RCC 7860 (cell line): ENCODE measurements around the gene LUC7L.
"Not testable (repeated sequence)": the region's sequence is repeated elsewhere in the genome, so short reads cannot be mapped to it uniquely, and the experiment has no call there.

Experiments used
- DNase-seq: peaks from one replicate; pipeline ENCODE4 v3.0.0-alpha.2; 2015; ENCODE audit warnings: low spot score
- FAIRE-seq: peaks from 2 replicates; lab custom pipeline; 2012; peaks lifted over from hg19 to GRCh38; lab: Jason Lieb, UNC

Gene LUC7L

GRCh38 chr16:169014-169413 lies 60.2 kb downstream of the LUC7L start:
- FAIRE-seq (no peak), DNase-seq (no peak)

DNA sequence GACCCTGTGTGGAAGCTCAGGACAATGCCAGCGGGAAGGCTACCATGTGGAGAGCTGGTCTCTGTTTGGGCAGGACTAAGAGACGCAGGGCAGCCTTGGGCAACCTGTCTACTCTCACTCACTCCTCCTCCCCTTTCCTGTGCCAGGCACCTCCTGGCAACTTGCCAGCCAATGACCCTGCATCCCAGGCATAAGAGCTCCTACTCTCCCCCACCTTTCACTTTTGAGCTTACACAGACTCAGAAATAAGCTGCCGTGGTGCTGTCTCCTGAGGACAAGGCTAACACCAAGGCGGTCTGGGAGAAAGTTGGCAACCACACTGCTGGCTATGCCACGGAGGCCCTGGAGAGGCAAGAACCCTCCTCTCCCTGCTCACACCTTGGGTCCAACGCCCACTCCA lies 60.8 kb downstream of the LUC7L start:
- DNase-seq (no peak), FAIRE-seq (no peak)

DNA sequence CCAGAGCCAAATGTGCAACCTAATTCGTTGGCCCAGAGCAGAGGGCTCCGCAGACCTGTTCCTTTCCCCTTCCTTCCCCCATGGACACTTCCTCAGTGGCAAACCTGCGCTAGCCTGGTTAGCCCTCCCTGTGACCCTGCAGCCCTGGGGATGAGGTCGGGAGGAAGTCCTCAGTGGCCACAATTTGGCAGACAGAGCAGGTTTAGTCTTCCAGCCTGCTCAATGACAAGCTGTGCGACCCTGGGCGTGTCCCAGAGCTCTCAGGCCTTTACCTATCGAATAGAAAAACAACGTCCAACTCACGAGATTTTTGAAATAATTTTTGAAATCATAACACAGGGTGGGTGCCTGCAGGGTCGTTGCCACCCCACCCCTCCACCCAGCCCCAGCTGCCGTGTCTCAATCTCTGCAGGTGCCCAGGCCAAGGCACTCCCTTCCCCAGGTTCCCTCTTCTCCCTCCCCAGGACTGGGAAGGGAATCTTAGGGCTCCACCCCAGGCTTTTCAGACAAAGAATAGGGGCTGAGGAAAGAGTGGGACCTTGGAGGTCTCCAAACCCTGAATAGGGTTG lies 62.0 kb downstream of the LUC7L start:
- DNase-seq (no peak), FAIRE-seq (no peak)

DNA sequence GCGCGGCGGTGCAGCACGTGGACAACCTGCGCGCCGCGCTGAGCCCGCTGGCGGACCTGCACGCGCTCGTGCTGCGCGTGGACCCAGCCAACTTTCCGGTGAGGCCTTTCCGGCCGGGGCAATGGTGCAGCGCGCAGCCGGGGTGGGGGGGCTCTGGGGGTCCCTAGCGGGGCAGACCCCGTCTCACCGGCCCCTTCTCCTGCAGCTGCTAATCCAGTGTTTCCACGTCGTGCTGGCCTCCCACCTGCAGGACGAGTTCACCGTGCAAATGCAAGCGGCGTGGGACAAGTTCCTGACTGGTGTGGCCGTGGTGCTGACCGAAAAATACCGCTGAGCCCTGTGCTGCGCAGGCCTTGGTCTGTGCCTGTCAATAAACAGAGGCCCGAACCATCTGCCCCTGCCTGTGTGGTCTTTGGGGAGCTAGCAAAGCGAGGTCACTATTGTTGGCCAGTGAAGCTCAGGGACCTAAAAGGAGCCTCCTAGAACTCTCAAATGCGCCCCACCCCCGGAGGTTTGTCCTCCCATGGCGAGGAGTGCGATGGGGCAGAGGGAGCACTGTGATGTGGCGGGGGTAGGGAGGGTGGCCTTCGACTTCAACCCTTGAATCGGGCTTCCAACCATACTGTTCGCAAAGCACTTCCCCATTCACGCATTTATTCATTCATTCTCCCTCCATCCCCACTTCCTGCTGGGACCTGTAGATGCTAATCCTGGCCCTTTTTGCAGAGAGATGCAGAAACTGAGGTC lies 62.7 kb downstream of the LUC7L start:
- DNase-seq (no peak), FAIRE-seq (no peak)

GRCh38 chr16:165539-166374 lies 63.5 kb downstream of the LUC7L start, which contains the start of gene HBM:
HBM (plus strand) TSS chr16:165978; CDS start chr16:165998, 20 bp downstream.
- no peak for FAIRE-seq

GRCh38 chr16:164827-165538 lies 64.3 kb downstream of the LUC7L start:
- FAIRE-seq (no peak), DNase-seq (no peak)

More at GRCh38 chr16:165539-166374, 63.5 kb downstream of the LUC7L start, which contains the start of gene HBM:
- no peak for DNase-seq

DNA sequence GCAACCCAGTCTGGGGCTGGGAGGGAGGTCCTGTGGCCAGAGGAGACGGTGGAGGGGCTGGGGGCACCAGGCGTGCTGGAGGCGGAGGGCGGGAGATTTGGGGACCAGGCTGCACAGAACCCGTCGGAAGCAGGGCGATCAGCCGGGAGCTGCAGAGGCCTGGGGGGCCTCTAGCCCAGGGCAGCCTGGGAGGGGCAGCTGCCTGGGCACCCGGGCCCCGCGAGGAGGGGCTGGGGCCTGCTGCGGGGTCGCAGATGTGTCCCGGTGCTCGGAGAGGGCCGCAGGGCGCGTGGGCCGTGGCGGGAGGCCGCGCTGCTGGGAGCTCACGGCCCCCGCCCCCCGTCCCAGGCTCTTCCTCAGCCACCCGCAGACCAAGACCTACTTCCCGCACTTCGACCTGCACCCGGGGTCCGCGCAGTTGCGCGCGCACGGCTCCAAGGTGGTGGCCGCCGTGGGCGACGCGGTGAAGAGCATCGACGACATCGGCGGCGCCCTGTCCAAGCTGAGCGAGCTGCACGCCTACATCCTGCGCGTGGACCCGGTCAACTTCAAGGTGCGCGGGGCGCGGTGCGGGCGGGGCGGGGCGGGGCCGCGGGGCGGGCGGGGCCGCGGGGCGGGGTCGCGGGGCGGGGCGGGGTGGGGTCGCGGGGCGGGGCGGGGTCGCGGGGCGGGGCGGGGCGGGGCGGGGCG lies 65.0 kb downstream of the LUC7L start:
- FAIRE-seq, DNase-seq: not testable (repeated sequence)

DNA sequence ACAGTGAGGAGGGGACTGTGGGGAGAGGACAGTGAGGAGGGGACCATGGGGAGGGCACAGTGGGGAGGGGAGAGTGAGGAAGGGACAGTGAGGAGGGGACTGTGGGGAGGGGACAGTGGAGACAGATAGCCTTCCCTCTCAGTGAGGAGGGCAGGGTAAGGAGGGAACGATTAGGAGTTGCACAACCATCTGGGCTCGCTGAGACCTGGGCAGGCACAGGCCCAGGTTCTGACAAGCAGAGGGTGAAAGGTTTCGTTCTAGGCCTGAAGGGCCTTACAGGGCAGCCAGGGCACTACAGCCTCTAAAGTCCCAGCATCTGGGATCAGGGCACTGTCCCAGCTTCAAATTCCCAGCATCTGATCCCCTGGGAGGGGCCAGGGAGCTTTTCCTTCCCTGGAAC lies 65.6 kb downstream of the LUC7L start:
- not testable (repeated sequence) for FAIRE-seq, DNase-seq

DNA sequence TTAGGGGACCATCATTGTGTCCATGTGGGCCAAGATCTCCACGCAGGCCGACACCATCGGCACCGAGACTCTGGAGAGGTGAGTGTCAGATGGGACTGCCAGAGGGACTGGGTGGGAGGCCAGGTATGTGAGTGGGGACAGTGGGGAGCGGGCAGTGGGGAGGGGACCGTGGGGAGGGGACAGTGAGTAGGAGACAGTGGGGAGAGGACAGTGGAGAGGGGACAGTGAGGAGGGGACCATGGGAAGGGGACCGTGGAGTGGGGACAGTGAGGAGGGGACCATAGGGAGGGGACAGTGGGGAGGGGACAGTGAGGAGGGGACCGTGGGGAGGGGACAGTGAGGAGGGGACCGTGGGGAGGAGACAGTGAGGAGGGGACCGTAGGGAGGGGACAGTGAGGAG lies 66.1 kb downstream of the LUC7L start:
- not testable (repeated sequence) for FAIRE-seq, DNase-seq

DNA sequence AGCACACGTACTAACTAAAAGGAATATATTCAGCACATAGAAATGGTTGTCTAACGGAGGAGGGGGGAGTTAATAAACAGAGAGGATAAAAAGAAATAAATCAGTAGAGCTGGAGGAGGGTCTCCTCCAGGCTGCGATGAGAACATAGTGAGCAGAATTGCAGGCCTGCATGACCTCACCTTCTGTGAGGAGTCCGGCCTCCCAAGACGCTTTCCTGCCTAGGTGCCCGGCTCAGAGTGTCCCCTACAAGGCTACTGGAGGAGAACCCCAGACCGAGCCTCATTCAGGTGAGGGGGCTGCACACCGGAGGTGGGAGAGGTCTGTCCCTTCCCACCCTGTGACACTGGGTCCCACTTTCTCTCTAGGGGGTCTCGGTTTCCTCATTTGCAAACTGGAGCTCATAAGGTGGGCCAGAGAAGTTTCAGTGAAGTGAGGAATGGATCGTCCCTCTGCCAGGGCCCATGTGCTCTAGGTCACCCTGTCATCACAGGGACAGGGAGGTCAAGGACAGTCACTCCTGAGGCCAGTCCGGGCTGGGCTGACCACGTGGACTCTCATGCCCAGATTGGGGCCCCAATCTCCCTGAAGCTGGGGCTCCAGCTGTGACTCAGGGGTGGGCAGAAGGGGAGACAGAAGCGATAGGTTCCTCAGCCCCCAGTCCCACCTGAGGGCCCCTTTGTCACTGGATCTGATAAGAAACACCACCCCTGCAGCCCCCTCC lies 66.8 kb downstream of the LUC7L start:
- FAIRE-seq (no peak), DNase-seq (no peak)

GRCh38 chr16:160691-161190 lies 68.5 kb downstream of the LUC7L start:
- DNase-seq (no peak), FAIRE-seq (no peak)

DNA sequence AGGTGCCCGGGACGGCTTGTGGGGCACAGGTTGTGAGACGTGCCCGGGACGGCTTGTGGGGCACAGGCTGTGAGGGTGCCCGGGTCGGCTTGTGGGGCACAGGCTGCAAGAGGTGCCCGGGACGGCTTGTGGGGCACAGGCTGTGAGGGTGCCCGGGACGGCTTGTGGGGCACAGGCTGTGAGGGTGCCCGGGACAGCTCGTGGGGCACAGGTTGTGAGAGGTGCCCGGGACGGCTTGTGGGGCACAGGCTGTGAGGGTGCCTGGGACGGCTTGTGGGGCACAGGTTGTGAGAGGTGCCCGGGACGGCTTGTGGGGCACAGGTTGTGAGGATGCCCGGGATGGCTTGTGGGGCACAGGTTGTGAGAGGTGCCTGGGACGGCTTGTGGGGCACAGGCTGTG lies 69.0 kb downstream of the LUC7L start:
- not testable (repeated sequence) for FAIRE-seq, DNase-seq

GRCh38 chr16:159136-159849 lies 70.0 kb downstream of the LUC7L start:
- FAIRE-seq, result no peak
- DNase-seq, result no peak

- no peak for DNase-seq
- no peak for FAIRE-seq
Observed at GRCh38 chr16:155031-155398, 74.2 kb downstream of the LUC7L start.

DNA sequence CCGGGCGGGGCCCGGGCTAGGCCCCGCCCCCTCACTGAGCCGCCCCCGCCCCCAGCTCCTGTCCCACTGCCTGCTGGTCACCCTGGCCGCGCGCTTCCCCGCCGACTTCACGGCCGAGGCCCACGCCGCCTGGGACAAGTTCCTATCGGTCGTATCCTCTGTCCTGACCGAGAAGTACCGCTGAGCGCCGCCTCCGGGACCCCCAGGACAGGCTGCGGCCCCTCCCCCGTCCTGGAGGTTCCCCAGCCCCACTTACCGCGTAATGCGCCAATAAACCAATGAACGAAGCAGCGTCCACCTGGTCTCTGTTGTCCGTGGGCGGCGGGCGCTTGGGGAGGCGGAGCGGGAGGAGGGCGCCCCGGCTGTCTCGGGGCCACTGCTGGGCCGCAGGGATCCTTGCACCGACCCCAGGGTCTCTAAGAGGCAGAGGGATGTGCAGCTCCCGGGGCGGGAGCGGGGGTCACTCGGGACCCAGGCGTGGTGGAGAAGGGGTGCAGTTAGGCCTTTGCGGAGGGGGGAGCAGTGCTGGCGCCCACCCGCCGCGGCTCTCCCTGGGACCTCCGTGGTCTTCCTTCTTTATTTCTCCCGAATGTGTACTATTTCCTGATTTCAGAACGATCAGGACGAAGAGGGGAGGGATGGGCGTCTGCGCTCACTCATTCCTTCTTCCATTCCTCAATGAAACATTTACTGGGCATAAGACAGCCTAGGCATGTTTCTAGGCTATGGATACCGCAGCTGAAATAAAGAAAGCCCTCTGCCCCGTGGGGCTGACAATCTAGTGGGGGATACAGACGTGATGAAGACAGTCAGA lies 74.8 kb downstream of the LUC7L start:
- DNase-seq, result no peak

DNA sequence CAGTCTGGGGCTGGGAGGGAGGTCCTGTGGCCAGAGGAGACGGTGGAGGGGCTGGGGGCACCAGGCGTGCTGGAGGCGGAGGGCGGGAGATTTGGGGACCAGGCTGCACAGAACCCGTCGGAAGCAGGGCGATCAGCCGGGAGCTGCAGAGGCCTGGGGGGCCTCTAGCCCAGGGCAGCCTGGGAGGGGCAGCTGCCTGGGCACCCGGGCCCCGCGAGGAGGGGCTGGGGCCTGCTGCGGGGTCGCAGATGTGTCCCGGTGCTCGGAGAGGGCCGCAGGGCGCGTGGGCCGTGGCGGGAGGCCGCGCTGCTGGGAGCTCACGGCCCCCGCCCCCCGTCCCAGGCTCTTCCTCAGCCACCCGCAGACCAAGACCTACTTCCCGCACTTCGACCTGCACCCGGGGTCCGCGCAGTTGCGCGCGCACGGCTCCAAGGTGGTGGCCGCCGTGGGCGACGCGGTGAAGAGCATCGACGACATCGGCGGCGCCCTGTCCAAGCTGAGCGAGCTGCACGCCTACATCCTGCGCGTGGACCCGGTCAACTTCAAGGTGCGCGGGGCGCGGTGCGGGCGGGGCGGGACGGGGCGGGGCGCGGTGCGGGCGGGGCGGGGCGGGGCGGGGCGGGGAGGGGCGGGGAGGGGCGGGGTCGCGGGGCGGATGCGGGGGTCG lies 75.6 kb downstream of the LUC7L start:
- not testable (repeated sequence) for DNase-seq, FAIRE-seq

More for the DNA sequence above, 74.8 kb downstream of the LUC7L start:
- no peak for FAIRE-seq

DNA sequence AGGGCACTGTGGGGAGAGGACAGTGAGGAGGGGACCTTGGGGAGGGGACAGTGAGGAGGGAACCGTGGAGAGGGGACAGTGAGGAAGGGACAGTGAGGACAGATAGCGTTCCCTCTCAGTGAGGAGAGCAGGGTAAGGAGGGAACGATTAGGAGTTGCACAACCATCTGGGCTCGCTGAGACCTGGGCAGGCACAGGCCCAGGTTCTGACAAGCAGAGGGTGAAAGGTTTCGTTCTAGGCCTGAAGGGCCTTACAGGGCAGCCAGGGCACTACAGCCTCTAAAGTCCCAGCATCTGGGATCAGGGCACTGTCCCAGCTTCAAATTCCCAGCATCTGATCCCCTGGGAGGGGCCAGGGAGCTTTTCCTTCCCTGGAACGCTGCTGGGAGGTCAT lies 76.1 kb downstream of the LUC7L start:
- not testable (repeated sequence) for FAIRE-seq

More for the DNA sequence above, 76.1 kb downstream of the LUC7L start:
- not testable (repeated sequence) for DNase-seq
